GM23248 (cell line): ENCODE results near the gene PDK4. TPM values are rescaled to one million over a fixed set of nuclear protein-coding genes. Genes with fewer than 3 reads are reported as not detected.
A peak's percentile ranks its signal among the peaks of the same experiment; 100 is the strongest.

Experiments
- DNase-seq: peaks from one replicate; pipeline ENCODE4 v3.0.0-alpha.2; 2015
- H2AFZ ChIP-seq: fragments of 200-600 bp; sonication (generic); 2 replicates; pipeline ENCODE4 v1.6.1; 2016; ENCODE audit warnings: antibody characterized with exemption
- H3F3A ChIP-seq: fragments of 200-600 bp; sonication (generic); 2 replicates; pipeline ENCODE4 v1.6.1; 2016; ENCODE audit warnings: mild to moderate bottlenecking, antibody characterized with exemption, mixed run types; ENCODE audit not compliant: insufficient read depth
- H3K27ac ChIP-seq: fragments of 200-600 bp; sonication (generic); 2 replicates; pipeline ENCODE4 v1.5.1; 2016; ENCODE audit warnings: mild to moderate bottlenecking
- H3K27me3 ChIP-seq: fragments of 200-600 bp; sonication (generic); replicated peaks from 2 replicates; pipeline ENCODE4 v1.6.1; 2016; ENCODE audit warnings: mild to moderate bottlenecking; ENCODE audit not compliant: insufficient read depth
- H3K36me3 ChIP-seq: fragments of 200-600 bp; sonication (generic); 2 replicates; pipeline ENCODE4 v1.6.1; 2016; ENCODE audit warnings: low read depth, mild to moderate bottlenecking
- H3K4me1 ChIP-seq: fragments of 200-600 bp; sonication (generic); 2 replicates; pipeline ENCODE4 v1.6.1; 2016; ENCODE audit warnings: mild to moderate bottlenecking; ENCODE audit not compliant: insufficient read depth
- H3K4me2 ChIP-seq: fragments of 200-600 bp; sonication (generic); one replicate; pipeline ENCODE4 v1.6.1; 2016; ENCODE audit warnings: mild to moderate bottlenecking; ENCODE audit not compliant: unreplicated experiment
- H3K4me3 ChIP-seq: fragments of 200-600 bp; sonication (generic); 2 replicates; pipeline ENCODE4 v1.5.1; 2016; ENCODE audit warnings: mild to moderate bottlenecking
- H3K79me2 ChIP-seq: fragments of 200-600 bp; sonication (generic); 2 replicates; pipeline ENCODE4 v1.6.1; 2016; ENCODE audit warnings: mild to moderate bottlenecking; ENCODE audit not compliant: insufficient read depth
- H3K9ac ChIP-seq: fragments of 200-600 bp; sonication (generic); 2 replicates; pipeline ENCODE4 v1.6.1; 2016; ENCODE audit warnings: mild to moderate bottlenecking
- H3K9me2 ChIP-seq: fragments of 200-600 bp; sonication (generic); 2 replicates; pipeline ENCODE4 v1.6.1; 2016; ENCODE audit warnings: mixed run types, mild to moderate bottlenecking, moderate library complexity; ENCODE audit not compliant: insufficient read depth
- H3K9me3 ChIP-seq: fragments of 200-600 bp; sonication (generic); one replicate; pipeline ENCODE4 v1.6.1; 2017; ENCODE audit warnings: low read depth
- H4K20me1 ChIP-seq: fragments of 200-600 bp; sonication (generic); 2 replicates; pipeline ENCODE4 v1.6.0; 2016; ENCODE audit not compliant: insufficient read depth
- EZH2 ChIP-seq: fragments of 200-600 bp; sonication (generic); IDR thresholded peaks from 2 replicates; pipeline ENCODE4 v1.6.1; 2018; ENCODE audit warnings: antibody characterized with exemption, mild to moderate bottlenecking; ENCODE audit not compliant: insufficient read depth, poor library complexity, severe bottlenecking
- EZH2phosphoT487 ChIP-seq: fragments of 200-600 bp; sonication (generic); IDR thresholded peaks from 2 replicates; pipeline ENCODE4 v1.6.1; 2018; ENCODE audit warnings: antibody characterized with exemption, moderate library complexity, mild to moderate bottlenecking, low read depth; ENCODE audit not compliant: insufficient read depth
- WGBS, 2 experiments: methylation state at CpG; one replicate each; pipeline ENCODE4 v1.1.6; 2015 to 2017; ENCODE audit warnings: low lambda C conversion rate in 2 of 2, low coverage in 1 of 2; ENCODE audit errors: missing lambda C conversion rate in 2 of 2; 5-methylcytosine and 5-hydroxymethylcytosine counted together
- in situ Hi-C: fragments of 300-500 bp; cut with MboI; formaldehyde crosslinking; loops from 2 replicates; pipeline ENCODE4 v1.15.0; 2020
- polyA plus RNA-seq: library from polyadenylated mRNA; unstranded; fragments of >200 nt; fragmentation: Nextera tagmentation; extraction: Ambion mirVana; gene quantifications from 2 replicates; pipeline ENCODE4 v1.2.1, GENCODE V29; 2016
- total RNA-seq: library from RNA; depleted of rRNA; stranded (reverse); fragments of >200 nt; shearing (Covaris generic); gene quantifications from 2 replicates; pipeline ENCODE4 v1.2.3, GENCODE V29; 2014; rRNA removed

Gene PDK4
- total RNA-seq = 1.0 and 1.5 TPM in 2 replicates
- 1.2 and 1.4 TPM in 2 replicates for polyA plus RNA-seq

- no peak for TF ChIP-seq EZH2
- no peak for TF ChIP-seq EZH2phosphoT487
- in situ Hi-C loops = no loop called here
Measured at GRCh38 chr7:95596198-95597063, at the start of gene PDK4. TSS of gene PDK4 (minus strand) at chr7:95596516. CDS start at chr7:95596293, 223 bp downstream.

GRCh38 chr7:95642173-95642572 is 45.9 kb upstream of the PDK4 start:
- no peaks in the 10 kb centered on the region for H3K9me2 ChIP-seq

More at GRCh38 chr7:95596198-95597063, at the start of gene PDK4:
- peak within 1 kb of the TSS; percentile 80 for H3K9ac ChIP-seq
- H3K4me1 ChIP-seq = peaks cover 4% of the 10 kb centered on the region; the same call in 1 of the 2 replicates
- H3K9me2 ChIP-seq = no peaks in the 10 kb centered on the region
- H3K9me3 ChIP-seq = no peaks in the 10 kb centered on the region
- no peaks in the 10 kb centered on the region for H4K20me1 ChIP-seq
- peak within 1 kb of the TSS; percentile 95 for H2AFZ ChIP-seq
- H3K27me3 ChIP-seq = no peaks in the 10 kb centered on the region
- no peaks in the 10 kb centered on the region for H3F3A ChIP-seq
- H3K4me2 ChIP-seq = peak within 1 kb of the TSS; percentile 82
- H3K4me3 ChIP-seq = peak within 1 kb of the TSS; percentile 94
- no peaks in the 10 kb centered on the region for H3K36me3 ChIP-seq
- peak; percentile 92 for DNase-seq
- 1 to 2% methylated on average over 59 to 63 of the region's 63 CpGs for WGBS, 2 experiments
- peak within 1 kb of the TSS; percentile 52 for H3K27ac ChIP-seq
- H3K79me2 ChIP-seq = no peaks in the 10 kb centered on the region

GRCh38 chr7:95636140-95636940 is 40.0 kb upstream of the PDK4 start:
- TF ChIP-seq EZH2 (no peak), EZH2phosphoT487 (peak; percentile 76; the same call in 1 of the 2 replicates)
- Histone ChIP-seq H3K79me2 (no peaks in the 10 kb centered on the region), H3K4me2 (peak overlapping the region; percentile 24), H3K9me2 (no peaks in the 10 kb centered on the region), H3K4me3 (no peak overlapping the region), H3K27ac (no peak overlapping the region), H3K27me3 (no peaks in the 10 kb centered on the region), H3F3A (peaks cover 25% of the 10 kb centered on the region), H3K9me3 (no peaks in the 10 kb centered on the region), H2AFZ (no peak overlapping the region), H3K4me1 (peaks cover 15% of the 10 kb centered on the region), H3K9ac (no peak overlapping the region), H4K20me1 (no peaks in the 10 kb centered on the region), H3K36me3 (no peaks in the 10 kb centered on the region)
- peak; percentile 58 for DNase-seq
- 2 to 5% methylated on average over 2 of the region's 2 CpGs for WGBS, 2 experiments
- in situ Hi-C loops = no loop called here

More at GRCh38 chr7:95642173-95642572, 45.9 kb upstream of the PDK4 start:
- Histone ChIP-seq H3K36me3 (no peaks in the 10 kb centered on the region), H2AFZ (no peak overlapping the region), H3K4me3 (no peak overlapping the region), H3K4me1 (no peaks in the 10 kb centered on the region), H3K79me2 (no peaks in the 10 kb centered on the region), H3K9ac (no peak overlapping the region), H4K20me1 (no peaks in the 10 kb centered on the region), H3K4me2 (no peak overlapping the region), H3F3A (no peaks in the 10 kb centered on the region), H3K27ac (no peak overlapping the region), H3K9me3 (no peaks in the 10 kb centered on the region), H3K27me3 (no peaks in the 10 kb centered on the region)
- TF ChIP-seq EZH2phosphoT487 (no peak), EZH2 (no peak)
- 76 to 80% methylated on average over 5 of the region's 5 CpGs for WGBS, 2 experiments
- DNase-seq = no peak
- in situ Hi-C loops = no loop called here

GRCh38 chr7:95632609-95633008 is 36.3 kb upstream of the PDK4 start:
- peak; percentile 81 for DNase-seq
- in situ Hi-C loops = no loop called here
- H3K4me3 ChIP-seq = no peak overlapping the region
- no peaks in the 10 kb centered on the region for H3K9me2 ChIP-seq
- WGBS, 2 experiments = 0% methylated on average over 1 of the region's 1 CpG
- no peak for TF ChIP-seq EZH2
- TF ChIP-seq EZH2phosphoT487 = no peak
- no peaks in the 10 kb centered on the region for H3K9me3 ChIP-seq
- H3K4me1 ChIP-seq = peaks cover 24% of the 10 kb centered on the region
- H3K4me2 ChIP-seq = no peak overlapping the region
- H4K20me1 ChIP-seq = no peaks in the 10 kb centered on the region
- no peaks in the 10 kb centered on the region for H3K27me3 ChIP-seq
- no peak overlapping the region for H2AFZ ChIP-seq
- no peaks in the 10 kb centered on the region for H3K36me3 ChIP-seq
- no peak overlapping the region for H3K27ac ChIP-seq
- H3F3A ChIP-seq = peaks cover 29% of the 10 kb centered on the region
- H3K9ac ChIP-seq = no peak overlapping the region
- H3K79me2 ChIP-seq = no peaks in the 10 kb centered on the region
